IPS-15b (cell line): ENCODE data around the gene LSP1.

ENCODE experiments used
- H3K27me3 ChIP-seq: one replicate; pipeline ENCODE4 v1.6.1; 2013; ENCODE audit warnings: low read length; ENCODE audit not compliant: control insufficient read depth, insufficient read depth
- H3K36me3 ChIP-seq: one replicate; pipeline ENCODE4 v1.6.1; 2013; ENCODE audit warnings: low read length; ENCODE audit not compliant: control insufficient read depth, insufficient read depth
- H3K4me1 ChIP-seq: one replicate; pipeline ENCODE4 v1.6.1; 2013; ENCODE audit warnings: mild to moderate bottlenecking, low read length; ENCODE audit not compliant: control insufficient read depth, insufficient read depth
- H3K4me3 ChIP-seq: one replicate; pipeline ENCODE4 v1.5.1; 2013; ENCODE audit warnings: low read depth, low read length
- H3K9ac ChIP-seq: one replicate; pipeline ENCODE4 v1.6.1; 2013; ENCODE audit warnings: low read depth, mild to moderate bottlenecking, low read length
- H3K9me3 ChIP-seq: one replicate; pipeline ENCODE4 v1.6.1; 2013; ENCODE audit warnings: mild to moderate bottlenecking, low read length; ENCODE audit not compliant: control insufficient read depth, insufficient read depth

Gene LSP1

GRCh38 chr11:1834062-1834610 lies 18.7 kb upstream of the LSP1 start:
- Histone ChIP-seq H3K9me3 (no peaks in the 10 kb centered on the region), H3K4me3 (no peak overlapping the region), H3K36me3 (no peaks in the 10 kb centered on the region), H3K27me3 (no peaks in the 10 kb centered on the region), H3K9ac (no peak overlapping the region), H3K4me1 (no peaks in the 10 kb centered on the region)

GRCh38 chr11:1834779-1835670 lies 17.9 kb upstream of the LSP1 start, which contains the start of gene SYT8:
Gene SYT8 (plus strand): TSS chr11:1834990. CDS start chr11:1835106, 116 bp downstream.
- Histone ChIP-seq H3K27me3 (no peaks in the 10 kb centered on the region), H3K4me1 (no peaks in the 10 kb centered on the region), H3K9me3 (no peaks in the 10 kb centered on the region), H3K9ac (no peak within 1 kb of the TSS), H3K4me3 (no peak within 1 kb of the TSS), H3K36me3 (no peaks in the 10 kb centered on the region)

DNA sequence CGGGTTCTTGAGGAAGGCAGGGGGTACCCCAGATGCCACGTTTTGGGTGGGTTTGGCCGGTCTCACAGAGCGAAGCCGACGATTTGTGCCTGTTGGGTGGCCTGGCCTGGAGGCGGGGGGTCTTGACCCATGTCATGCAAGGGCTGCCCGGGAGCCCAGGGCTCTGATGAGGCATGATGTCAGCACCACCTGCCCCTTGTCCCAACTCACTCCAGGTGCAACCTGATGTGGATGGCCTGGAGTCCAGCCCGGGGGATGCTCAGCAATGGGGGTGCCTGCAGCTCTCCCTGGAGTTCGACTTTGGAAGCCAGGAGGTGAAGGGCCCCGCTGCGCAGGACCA lies 17.2 kb upstream of the LSP1 start:
- Histone ChIP-seq H3K4me1 (no peaks in the 10 kb centered on the region), H3K9ac (no peak overlapping the region), H3K27me3 (no peaks in the 10 kb centered on the region), H3K36me3 (no peaks in the 10 kb centered on the region), H3K9me3 (no peaks in the 10 kb centered on the region), H3K4me3 (no peak overlapping the region)

- Histone ChIP-seq H3K36me3 (no peaks in the 10 kb centered on the region), H3K27me3 (no peaks in the 10 kb centered on the region), H3K9ac (no peak overlapping the region), H3K9me3 (no peaks in the 10 kb centered on the region), H3K4me3 (no peak overlapping the region), H3K4me1 (no peaks in the 10 kb centered on the region)
These were observed 16.6 kb upstream of the LSP1 start for GRCh38 chr11:1836011-1836945.

- no peaks in the 10 kb centered on the region for H3K36me3 ChIP-seq
- H3K4me1 ChIP-seq: no peaks in the 10 kb centered on the region
- no peak overlapping the region for H3K9ac ChIP-seq
- H3K9me3 ChIP-seq: no peaks in the 10 kb centered on the region
- H3K27me3 ChIP-seq: no peaks in the 10 kb centered on the region
- H3K4me3 ChIP-seq: no peak overlapping the region
These were observed 15.5 kb upstream of the LSP1 start for GRCh38 chr11:1837171-1838076.

DNA sequence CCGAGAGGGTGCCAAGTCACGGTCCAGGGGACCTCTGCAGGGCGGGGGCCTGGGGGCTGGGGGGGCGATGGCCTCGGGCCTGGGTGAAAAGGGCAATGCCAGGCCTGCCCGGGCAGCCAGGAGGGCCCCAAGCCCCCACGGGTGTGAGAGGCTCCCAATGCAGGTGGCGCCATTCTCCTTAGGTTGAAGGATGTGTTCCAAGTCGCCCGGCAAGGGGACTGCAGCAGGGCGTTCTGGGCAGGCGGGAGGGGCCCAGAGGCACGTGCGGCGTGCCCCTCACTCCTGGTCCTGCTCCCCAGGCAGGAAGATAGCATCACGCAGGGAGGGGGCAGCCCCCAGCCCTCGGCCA lies 14.8 kb upstream of the LSP1 start:
- H3K4me1 ChIP-seq: no peaks in the 10 kb centered on the region
- no peak overlapping the region for H3K9ac ChIP-seq
- H3K36me3 ChIP-seq: no peaks in the 10 kb centered on the region
- H3K4me3 ChIP-seq: no peak overlapping the region
- no peaks in the 10 kb centered on the region for H3K9me3 ChIP-seq
- no peaks in the 10 kb centered on the region for H3K27me3 ChIP-seq

- H3K27me3 ChIP-seq: no peaks in the 10 kb centered on the region
- no peaks in the 10 kb centered on the region for H3K36me3 ChIP-seq
- no peaks in the 10 kb centered on the region for H3K9me3 ChIP-seq
- no peaks in the 10 kb centered on the region for H3K4me1 ChIP-seq
- no peak within 1 kb of the TSS for H3K4me3 ChIP-seq
- H3K9ac ChIP-seq: no peak within 1 kb of the TSS
These were observed 14.3 kb upstream of the LSP1 start, which contains the start of gene TNNI2 for GRCh38 chr11:1838426-1839144. Gene TNNI2 (plus strand): TSS chr11:1838981. CDS start chr11:1839697, 716 bp downstream.

GRCh38 chr11:1839204-1839923 lies 13.5 kb upstream of the LSP1 start:
- no peaks in the 10 kb centered on the region for H3K9me3 ChIP-seq
- no peak overlapping the region for H3K4me3 ChIP-seq
- no peaks in the 10 kb centered on the region for H3K4me1 ChIP-seq
- H3K27me3 ChIP-seq: no peaks in the 10 kb centered on the region
- H3K9ac ChIP-seq: no peak overlapping the region
- H3K36me3 ChIP-seq: no peaks in the 10 kb centered on the region

- Histone ChIP-seq H3K36me3 (no peaks in the 10 kb centered on the region), H3K4me3 (no peak overlapping the region), H3K27me3 (no peaks in the 10 kb centered on the region), H3K4me1 (no peaks in the 10 kb centered on the region), H3K9ac (no peak overlapping the region), H3K9me3 (no peaks in the 10 kb centered on the region)
These were observed 12.7 kb upstream of the LSP1 start for GRCh38 chr11:1839924-1840779.
